CD4-positive, alpha-beta T cell treated with Interleukin-17A for 4 hours (primary cell): Measurements from ENCODE around the gene DPH5.

Experiments used
- DNase-seq: peaks from one replicate; pipeline ENCODE4 v3.0.0-alpha.2; 2020; ENCODE audit warnings: mixed read lengths

Gene DPH5

DNA sequence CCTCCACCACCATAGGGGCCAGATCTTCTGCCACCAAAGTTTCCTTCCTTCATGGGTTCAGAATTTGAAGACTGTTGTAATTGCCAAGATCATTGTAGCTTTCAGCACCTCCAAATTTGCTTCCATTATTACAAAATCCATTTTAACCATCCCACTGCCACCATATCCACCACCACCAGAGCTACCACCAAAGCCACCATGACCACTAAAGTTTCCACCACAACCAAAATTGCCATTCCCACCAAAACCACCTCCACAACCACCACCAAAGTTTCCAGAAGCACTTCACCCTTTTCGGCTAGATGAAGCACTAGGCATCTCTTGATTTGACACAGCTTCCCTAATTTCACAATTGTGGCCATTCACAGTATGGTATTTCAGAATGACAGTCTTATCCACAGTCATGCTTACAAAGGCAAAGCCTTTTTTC, 84.5 kb downstream of the DPH5 start:
- no peak for DNase-seq
